Right lobe of liver (tissue), 6 donors: ENCODE data around the gene SEMA4D. TPM values are rescaled to one million over a fixed set of nuclear protein-coding genes. Genes with fewer than 3 reads are reported as not detected.

Experiments used
- ATAC-seq, 4 donors: fragments of 200-7000 bp; cut with Tn5 transposase; one replicate each; pipeline ENCODE4 v1.9.1; 2020; ENCODE audit warnings: mild to moderate bottlenecking in 4 of 4, moderate library complexity in 4 of 4
- DNase-seq, 3 donors: peaks; one replicate each; pipeline ENCODE4 v3.0.0-alpha.2; 2020
- H3K27ac ChIP-seq, 3 donors: fragments of 200-600 bp; one replicate each; pipeline ENCODE4 v1.8.0; 2022
- H3K27me3 ChIP-seq, 2 donors: fragments of 200-600 bp; one replicate each; pipeline ENCODE4 v1.8.0; 2022
- H3K36me3 ChIP-seq, 4 donors: fragments of 200-600 bp; sonication (generic) in 1 of 4; one replicate each; pipeline versions ENCODE4 v1.5.1 to v1.8.0; 2017 to 2022; ENCODE audit warnings: control low read depth in 1 of 4
- H3K4me1 ChIP-seq, 4 donors: fragments of 200-600 bp; sonication (generic) in 1 of 4; one replicate each; pipeline versions ENCODE4 v1.5.1 to v1.8.0; 2017 to 2022; ENCODE audit warnings: control low read depth in 1 of 4
- H3K4me3 ChIP-seq, 3 donors: fragments of 200-600 bp; one replicate each; pipeline ENCODE4 v1.8.0; 2022
- H3K9me3 ChIP-seq, 4 donors: fragments of 200-600 bp; sonication (generic) in 1 of 4; one replicate each; pipeline versions ENCODE4 v1.5.1 to v1.8.0; 2017 to 2022; ENCODE audit warnings: control low read depth in 1 of 4
- POLR2A ChIP-seq: fragments of 450-650 bp; IDR thresholded peaks from one replicate; pipeline ENCODE4 v1.6.1; 2017; ENCODE audit warnings: antibody characterized with exemption, mild to moderate bottlenecking
- WGBS: methylation state at CpG from one replicate; pipeline ENCODE4 v1.1.6; 2018; ENCODE audit warnings: low coverage, low lambda C conversion rate; ENCODE audit not compliant: insufficient coverage; ENCODE audit errors: missing lambda C conversion rate; 5-methylcytosine and 5-hydroxymethylcytosine counted together
- intact Hi-C, 2 donors: fragments of 100-400 bp; cut with DNase I; formaldehyde crosslinking; loops; one replicate each; pipeline versions ENCODE4 v1.11.2 to v1.14.1; 2022
- long read RNA-seq: library from polyadenylated mRNA; unstranded; transcript quantifications from one replicate; pipeline ENCODE4 v2.0.0, GENCODE V29; 2019
- total RNA-seq, 6 experiments: library from RNA; depleted of rRNA in 2 of 6; stranded (reverse); fragments of >200 nt in 2 of 6; fragmentation: NEBNext Ultra II Directional in 3 of 6; extraction: Animal tissue kit (Norgen Biotek cat#: 25700) in 3 of 6; gene quantifications; one replicate each; pipeline versions ENCODE4 v1.1.0 to v1.2.4, GENCODE V29; 2016 to 2023
- TF ChIP-seq, protein P1 (sequence below), 4 donors: fragments of 200-600 bp in 3 of 4; fragments of 450-650 bp in 1 of 4; IDR thresholded peaks; one replicate each; pipeline versions ENCODE4 v1.5.1 to v1.8.0; 2016 to 2022; ENCODE audit warnings: antibody characterized with exemption in 4 of 4, mild to moderate bottlenecking in 2 of 4
- donor health status: DM: no; HTN: yes; CAD: no.
- donor health status: DM: no; HTN: no; CAD: no.
- donor health status: DM: no; HTN: no; CAD: no.
- donor health status: DM: no; HTN: yes; CAD: no.
- donor health status: DM: no; HTN: yes; CAD: no.

Gene SEMA4D, protein sequence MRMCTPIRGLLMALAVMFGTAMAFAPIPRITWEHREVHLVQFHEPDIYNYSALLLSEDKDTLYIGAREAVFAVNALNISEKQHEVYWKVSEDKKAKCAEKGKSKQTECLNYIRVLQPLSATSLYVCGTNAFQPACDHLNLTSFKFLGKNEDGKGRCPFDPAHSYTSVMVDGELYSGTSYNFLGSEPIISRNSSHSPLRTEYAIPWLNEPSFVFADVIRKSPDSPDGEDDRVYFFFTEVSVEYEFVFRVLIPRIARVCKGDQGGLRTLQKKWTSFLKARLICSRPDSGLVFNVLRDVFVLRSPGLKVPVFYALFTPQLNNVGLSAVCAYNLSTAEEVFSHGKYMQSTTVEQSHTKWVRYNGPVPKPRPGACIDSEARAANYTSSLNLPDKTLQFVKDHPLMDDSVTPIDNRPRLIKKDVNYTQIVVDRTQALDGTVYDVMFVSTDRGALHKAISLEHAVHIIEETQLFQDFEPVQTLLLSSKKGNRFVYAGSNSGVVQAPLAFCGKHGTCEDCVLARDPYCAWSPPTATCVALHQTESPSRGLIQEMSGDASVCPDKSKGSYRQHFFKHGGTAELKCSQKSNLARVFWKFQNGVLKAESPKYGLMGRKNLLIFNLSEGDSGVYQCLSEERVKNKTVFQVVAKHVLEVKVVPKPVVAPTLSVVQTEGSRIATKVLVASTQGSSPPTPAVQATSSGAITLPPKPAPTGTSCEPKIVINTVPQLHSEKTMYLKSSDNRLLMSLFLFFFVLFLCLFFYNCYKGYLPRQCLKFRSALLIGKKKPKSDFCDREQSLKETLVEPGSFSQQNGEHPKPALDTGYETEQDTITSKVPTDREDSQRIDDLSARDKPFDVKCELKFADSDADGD
- total RNA-seq: 1 to 10 TPM; 2.0 to 7.5 (median 3.5) TPM
- long read RNA-seq: 0 reads

DNA sequence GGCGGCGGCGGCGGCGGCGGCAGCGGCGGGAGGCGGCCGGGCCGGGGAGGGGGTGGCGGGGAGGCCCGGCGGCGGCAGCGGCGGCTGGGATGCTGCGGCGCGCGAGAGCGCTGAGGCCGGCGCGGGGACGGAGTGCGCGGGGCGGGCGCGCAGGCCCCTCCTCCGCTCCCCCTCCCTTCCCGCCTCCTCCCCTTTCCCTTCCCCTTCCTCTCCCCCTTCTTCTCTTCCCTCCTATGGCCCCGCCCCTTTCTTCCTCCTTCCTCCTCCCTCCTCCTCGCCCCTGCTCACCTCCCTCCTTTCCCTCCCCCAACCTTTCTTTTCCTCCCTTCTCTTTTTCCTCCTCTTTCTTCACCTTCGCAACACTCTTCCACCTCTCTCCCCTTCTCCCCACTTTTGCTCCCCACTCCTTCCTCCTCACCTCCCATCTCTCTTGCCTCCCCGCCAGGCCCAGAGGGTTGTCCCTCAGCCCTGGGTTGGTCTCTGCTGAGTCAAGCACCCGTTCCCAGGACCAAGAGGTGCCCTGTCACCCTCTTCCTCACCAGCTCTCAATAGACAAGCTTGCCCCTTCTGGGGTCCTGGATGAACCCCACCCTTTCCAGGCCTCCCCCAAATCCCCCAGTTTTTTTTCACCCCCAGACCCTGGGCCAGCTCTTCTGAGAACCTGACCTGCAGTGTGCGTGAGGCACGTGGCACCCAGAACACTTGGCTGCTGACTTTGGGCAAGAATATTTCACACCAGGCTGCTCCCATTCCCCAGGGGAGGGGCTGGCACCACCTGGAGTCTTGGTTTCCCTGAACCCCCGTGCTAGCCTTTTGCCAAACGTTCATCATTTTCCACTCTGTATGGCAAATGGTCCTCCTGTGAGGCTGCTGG, at the start of gene SEMA4D:
Gene SEMA4D, minus strand, starts transcription at position 136 of the 874 bp plus-strand sequence. CDS start 92,657 bp downstream, outside the sequence.
- TF ChIP-seq, protein P1, sequence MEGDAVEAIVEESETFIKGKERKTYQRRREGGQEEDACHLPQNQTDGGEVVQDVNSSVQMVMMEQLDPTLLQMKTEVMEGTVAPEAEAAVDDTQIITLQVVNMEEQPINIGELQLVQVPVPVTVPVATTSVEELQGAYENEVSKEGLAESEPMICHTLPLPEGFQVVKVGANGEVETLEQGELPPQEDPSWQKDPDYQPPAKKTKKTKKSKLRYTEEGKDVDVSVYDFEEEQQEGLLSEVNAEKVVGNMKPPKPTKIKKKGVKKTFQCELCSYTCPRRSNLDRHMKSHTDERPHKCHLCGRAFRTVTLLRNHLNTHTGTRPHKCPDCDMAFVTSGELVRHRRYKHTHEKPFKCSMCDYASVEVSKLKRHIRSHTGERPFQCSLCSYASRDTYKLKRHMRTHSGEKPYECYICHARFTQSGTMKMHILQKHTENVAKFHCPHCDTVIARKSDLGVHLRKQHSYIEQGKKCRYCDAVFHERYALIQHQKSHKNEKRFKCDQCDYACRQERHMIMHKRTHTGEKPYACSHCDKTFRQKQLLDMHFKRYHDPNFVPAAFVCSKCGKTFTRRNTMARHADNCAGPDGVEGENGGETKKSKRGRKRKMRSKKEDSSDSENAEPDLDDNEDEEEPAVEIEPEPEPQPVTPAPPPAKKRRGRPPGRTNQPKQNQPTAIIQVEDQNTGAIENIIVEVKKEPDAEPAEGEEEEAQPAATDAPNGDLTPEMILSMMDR (IDR thresholded peaks at IDR 0.05): no peak
- TF ChIP-seq POLR2A: no peak
- no peaks in the 10 kb centered on the region for H3K4me1 ChIP-seq
- intact Hi-C loops: no loop called here
- peak within 1 kb of the TSS; percentile 45 to 60 (median 53) for H3K4me3 ChIP-seq
- no peaks in the 10 kb centered on the region for H3K27me3 ChIP-seq
- H3K36me3 ChIP-seq: no peaks in the 10 kb centered on the region
- 31% methylated on average over 8 of the region's 42 CpGs for WGBS
- ATAC-seq: peak; percentile 80 to 86 (median 82)
- peak within 1 kb of the TSS; percentile 21 to 57 (median 47) for H3K27ac ChIP-seq
- DNase-seq: peak; percentile 65 to 74 (median 71)
- no peaks in the 10 kb centered on the region for H3K9me3 ChIP-seq

DNA sequence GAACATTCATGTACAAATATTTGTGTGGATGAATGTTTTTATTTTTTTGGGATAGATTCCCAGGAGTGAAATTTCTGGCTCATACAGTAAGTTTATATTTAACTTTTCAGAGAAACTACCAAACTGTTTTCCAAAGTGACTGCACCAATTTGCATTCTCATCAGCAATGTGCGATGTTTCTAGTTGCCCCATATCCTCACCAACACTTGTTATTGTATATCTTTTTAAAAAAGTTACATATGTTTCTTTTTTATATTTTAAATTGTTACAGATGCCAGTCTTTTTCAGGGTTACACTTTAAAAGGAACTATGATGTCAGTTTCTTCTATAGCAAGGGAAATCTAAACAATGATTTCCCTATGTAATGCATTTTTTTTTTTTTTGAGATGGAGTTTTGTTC, 49.1 kb upstream of the SEMA4D start:
- H3K27me3 ChIP-seq: no peaks in the 10 kb centered on the region
- DNase-seq (no peak), ATAC-seq (no peak)
- 72% methylated on average over 1 of the region's 1 CpG for WGBS
- intact Hi-C loops: loop anchor here in 1 of 2 donors (10.0 kb wide), 1 partner anchor 222 kb away; no protein-coding TSS in a partner anchor
- TF ChIP-seq, protein P1 (IDR thresholded peaks at IDR 0.05): no peak
- TF ChIP-seq POLR2A: no peak
- H3K36me3 ChIP-seq: no peaks in the 10 kb centered on the region
- H3K27ac ChIP-seq: no peak overlapping the region
- no peak overlapping the region for H3K4me3 ChIP-seq
- H3K9me3 ChIP-seq: no peaks in the 10 kb centered on the region
- no peaks in the 10 kb centered on the region for H3K4me1 ChIP-seq

DNA sequence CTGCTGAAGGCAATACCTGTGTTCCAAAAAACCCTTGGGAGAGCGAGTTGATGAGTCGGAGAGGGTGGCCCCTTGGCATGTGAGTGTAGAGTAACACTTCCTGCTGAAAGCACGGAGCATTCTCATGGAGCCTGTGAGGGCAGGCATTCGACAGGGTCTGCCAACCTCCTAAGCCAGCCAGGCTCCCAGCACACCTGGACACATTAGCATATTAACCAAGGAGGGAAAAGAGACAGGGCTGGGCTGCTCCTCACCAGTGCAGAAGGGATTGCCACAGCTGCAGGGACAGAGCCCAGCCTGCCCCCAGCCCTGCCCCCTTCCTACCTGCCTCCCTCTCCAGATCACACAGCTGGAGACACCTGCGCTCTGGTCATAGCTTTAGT, 46.4 kb upstream of the SEMA4D start:
- H3K36me3 ChIP-seq: no peaks in the 10 kb centered on the region
- ATAC-seq (no peak), DNase-seq (peak in 1 of 3 donors; percentile 34)
- H3K4me1 ChIP-seq: no peaks in the 10 kb centered on the region
- H3K27me3 ChIP-seq: no peaks in the 10 kb centered on the region
- intact Hi-C loops: loop anchor here in 1 of 2 donors (10.0 kb wide), 1 partner anchor 219 kb away; no protein-coding TSS in a partner anchor
- WGBS: 71% methylated on average over 4 of the region's 5 CpGs
- TF ChIP-seq POLR2A: no peak
- TF ChIP-seq, protein P1 (IDR thresholded peaks at IDR 0.05): no peak
- H3K4me3 ChIP-seq: no peak overlapping the region
- no peaks in the 10 kb centered on the region for H3K9me3 ChIP-seq
- H3K27ac ChIP-seq: no peak overlapping the region
